NCI-H2196 treated with DMSO at 0.1 percent for 48 hours (cell line): ENCODE data around the gene TCTN1.
"Not testable (repeated sequence)": the region's sequence is repeated elsewhere in the genome, so short reads cannot be mapped to it uniquely, and the experiment has no call there.

ENCODE experiments used
- DNase-seq: peaks from one replicate; lab custom pipeline; 2025; ENCODE audit not compliant: unreplicated experiment; lab: John Stamatoyannopoulos, UW

The TCTN1 gene

GRCh38 chr12:110637869-110638441, 24.0 kb downstream of the TCTN1 start:
- DNase-seq: no peak

- no peak for DNase-seq
Measured at GRCh38 chr12:110638796-110639195, 24.9 kb downstream of the TCTN1 start.

- DNase-seq: no peak
Measured at GRCh38 chr12:110639336-110640141, 25.6 kb downstream of the TCTN1 start.

- DNase-seq: no peak
Measured at GRCh38 chr12:110640275-110641025, 26.5 kb downstream of the TCTN1 start.

GRCh38 chr12:110641521-110641920, 27.6 kb downstream of the TCTN1 start:
- no peak for DNase-seq

- DNase-seq: no peak
Measured at GRCh38 chr12:110647631-110648040, 33.7 kb downstream of the TCTN1 start.

GRCh38 chr12:110649341-110649847, 35.5 kb downstream of the TCTN1 start:
- no peak for DNase-seq

GRCh38 chr12:110654238-110654637, 40.3 kb downstream of the TCTN1 start:
- DNase-seq: not testable (repeated sequence)

GRCh38 chr12:110656071-110656655, 42.2 kb downstream of the TCTN1 start:
- DNase-seq: no peak

- DNase-seq: no peak
Measured at GRCh38 chr12:110657747-110658146, 43.8 kb downstream of the TCTN1 start.

- no peak for DNase-seq
Measured at GRCh38 chr12:110658242-110658641, 44.3 kb downstream of the TCTN1 start.

- DNase-seq: no peak
Measured at GRCh38 chr12:110658878-110659277, 44.9 kb downstream of the TCTN1 start.

- no peak for DNase-seq
Measured at GRCh38 chr12:110661337-110661972, 47.5 kb downstream of the TCTN1 start.

GRCh38 chr12:110666892-110667291, 53.0 kb downstream of the TCTN1 start:
- no peak for DNase-seq

GRCh38 chr12:110667671-110668070, 53.7 kb downstream of the TCTN1 start:
- DNase-seq: no peak

GRCh38 chr12:110668480-110669192, 54.7 kb downstream of the TCTN1 start:
- DNase-seq: no peak

GRCh38 chr12:110669193-110669502, 55.2 kb downstream of the TCTN1 start:
- DNase-seq: no peak

GRCh38 chr12:110670161-110670701, 56.3 kb downstream of the TCTN1 start:
- no peak for DNase-seq

GRCh38 chr12:110676171-110676570, 62.2 kb downstream of the TCTN1 start:
- no peak for DNase-seq
